PC-9 (cell line): ENCODE data around the gene PITRM1. TPM values are rescaled to one million over a fixed set of nuclear protein-coding genes. Genes with fewer than 3 reads are reported as not detected.

Experiments
- BruUV-seq: library from RNA; stranded (reverse); fragments of 400-500 nt; replicated peaks from 2 replicates; lab custom pipeline; 2021; lab: Mats Ljungman, UMichigan
- CTCF ChIA-PET: fragments of 300-600 bp; sonication (Branson Sonifier 250); formaldehyde crosslinking; loops from one replicate; lab custom pipeline; 2022; ENCODE audit warnings: antibody characterized with exemption; lab: Charles Lee
- POLR2A ChIA-PET: fragments of 300-600 bp; sonication (Branson Sonifier 250); formaldehyde crosslinking; loops from one replicate; lab custom pipeline; 2022; ENCODE audit warnings: antibody characterized with exemption; ENCODE audit not compliant: unreplicated experiment; lab: Charles Lee
- DNase-seq, 2 experiments: peaks; one replicate each; pipeline versions ENCODE4 v3.0.0 to v3.0.0-alpha.2; 2015 to 2022; ENCODE audit warnings: mixed read lengths in 1 of 2
- H2AFZ ChIP-seq: fragments of 200-600 bp; sonication (generic); 2 replicates; pipeline ENCODE4 v1.8.1; 2017; ENCODE audit warnings: antibody characterized with exemption
- H3F3A ChIP-seq: fragments of 200-600 bp; sonication (generic); 2 replicates; pipeline ENCODE4 v1.8.1; 2017; ENCODE audit warnings: antibody characterized with exemption, mild to moderate bottlenecking, low read depth; ENCODE audit not compliant: insufficient read depth
- H3K27ac ChIP-seq: fragments of 200-600 bp; sonication (generic); 2 replicates; pipeline ENCODE4 v1.6.1; 2016; ENCODE audit warnings: mixed run types
- H3K27me3 ChIP-seq: fragments of 200-600 bp; sonication (generic); 2 replicates; pipeline ENCODE4 v1.6.1; 2016; ENCODE audit warnings: low read depth, mixed run types; ENCODE audit not compliant: insufficient read depth
- H3K36me3 ChIP-seq: fragments of 200-600 bp; sonication (generic); 2 replicates; pipeline ENCODE4 v1.6.1; 2016; ENCODE audit warnings: low read depth, mixed run types
- H3K4me1 ChIP-seq: fragments of 200-600 bp; sonication (generic); replicated peaks from 2 replicates; pipeline ENCODE4 v1.6.1; 2016; ENCODE audit warnings: mixed run types; ENCODE audit not compliant: insufficient read depth
- H3K4me2 ChIP-seq: fragments of 200-600 bp; sonication (generic); 2 replicates; pipeline ENCODE4 v1.6.1; 2017; ENCODE audit warnings: mixed run types
- H3K4me3 ChIP-seq: fragments of 200-600 bp; sonication (generic); 2 replicates; pipeline ENCODE4 v1.6.1; 2016; ENCODE audit warnings: mixed run types
- H3K79me2 ChIP-seq: fragments of 200-600 bp; sonication (generic); 2 replicates; pipeline ENCODE4 v1.6.1; 2017; ENCODE audit warnings: low read depth, mixed run types
- H3K9me2 ChIP-seq: fragments of 200-600 bp; sonication (generic); 2 replicates; pipeline ENCODE4 v1.8.1; 2017; ENCODE audit warnings: mild to moderate bottlenecking; ENCODE audit not compliant: insufficient read depth
- H3K9me3 ChIP-seq: fragments of 200-600 bp; sonication (generic); 2 replicates; pipeline ENCODE4 v1.8.1; 2016; ENCODE audit warnings: low read depth; ENCODE audit not compliant: insufficient read depth
- H4K20me1 ChIP-seq: fragments of 200-600 bp; sonication (generic); 2 replicates; pipeline ENCODE4 v1.8.1; 2017; ENCODE audit not compliant: insufficient read depth
- EZH2 ChIP-seq: fragments of 200-600 bp; sonication (generic); IDR thresholded peaks from 2 replicates; pipeline ENCODE4 v1.8.0; 2017; ENCODE audit warnings: antibody characterized with exemption, low read depth
- intact Hi-C: fragments of 100-400 bp; cut with micrococcal nuclease; formaldehyde crosslinking; loops from one replicate; pipeline ENCODE4 v1.10.0; 2022; ENCODE audit not compliant: unreplicated experiment
- total RNA-seq: library from RNA; stranded (reverse); gene quantifications from 2 replicates; pipeline ENCODE4 v1.2.3, GENCODE V29; 2021
- TF ChIP-seq, protein P1 (sequence below): fragments of 200-600 bp; sonication (generic); conservative IDR thresholded peaks from 2 replicates; pipeline ENCODE4 v1.6.1; 2017; ENCODE audit warnings: mixed run types, antibody characterized with exemption, mild to moderate bottlenecking, moderate library complexity

Gene PITRM1
- total RNA-seq, 1 experiment from 2014 or later = 124 TPM

DNA sequence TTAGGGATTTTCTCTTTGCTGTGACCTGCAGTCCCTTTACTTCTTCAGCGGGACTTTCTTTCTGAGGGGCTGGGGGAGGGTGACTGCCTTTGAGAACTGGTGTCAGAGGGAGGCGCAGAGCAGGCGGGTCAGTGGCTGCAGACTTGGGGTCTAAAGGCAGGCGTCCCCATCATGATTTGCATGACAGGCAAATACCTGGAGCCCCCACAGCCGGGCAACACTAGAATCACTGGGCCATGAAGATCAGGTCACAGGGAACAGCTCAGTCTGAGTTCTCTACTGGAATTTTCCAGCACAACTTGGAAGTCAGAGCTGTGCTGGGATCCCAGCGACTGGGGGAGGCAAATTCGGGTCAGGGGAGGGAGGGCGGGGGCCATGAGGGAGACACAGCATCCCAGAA, 29.2 kb upstream of the PITRM1 start:
- Histone ChIP-seq H3F3A (peaks cover 4% of the 10 kb centered on the region; the same call in 1 of the 2 replicates), H3K79me2 (no peaks in the 10 kb centered on the region), H3K36me3 (no peaks in the 10 kb centered on the region), H3K4me2 (no peak overlapping the region), H3K4me1 (peaks cover 10% of the 10 kb centered on the region), H3K27ac (no peak overlapping the region), H4K20me1 (no peaks in the 10 kb centered on the region), H3K9me2 (no peaks in the 10 kb centered on the region), H3K9me3 (no peaks in the 10 kb centered on the region), H3K27me3 (no peaks in the 10 kb centered on the region), H2AFZ (no peak overlapping the region), H3K4me3 (no peak overlapping the region)
- CTCF ChIA-PET = no interaction called here
- no peak for DNase-seq
- intact Hi-C loops = no loop called here
- BruUV-seq = no TSS peak
- POLR2A ChIA-PET = no interaction called here
- no peak for TF ChIP-seq EZH2
- TF ChIP-seq, protein P1, sequence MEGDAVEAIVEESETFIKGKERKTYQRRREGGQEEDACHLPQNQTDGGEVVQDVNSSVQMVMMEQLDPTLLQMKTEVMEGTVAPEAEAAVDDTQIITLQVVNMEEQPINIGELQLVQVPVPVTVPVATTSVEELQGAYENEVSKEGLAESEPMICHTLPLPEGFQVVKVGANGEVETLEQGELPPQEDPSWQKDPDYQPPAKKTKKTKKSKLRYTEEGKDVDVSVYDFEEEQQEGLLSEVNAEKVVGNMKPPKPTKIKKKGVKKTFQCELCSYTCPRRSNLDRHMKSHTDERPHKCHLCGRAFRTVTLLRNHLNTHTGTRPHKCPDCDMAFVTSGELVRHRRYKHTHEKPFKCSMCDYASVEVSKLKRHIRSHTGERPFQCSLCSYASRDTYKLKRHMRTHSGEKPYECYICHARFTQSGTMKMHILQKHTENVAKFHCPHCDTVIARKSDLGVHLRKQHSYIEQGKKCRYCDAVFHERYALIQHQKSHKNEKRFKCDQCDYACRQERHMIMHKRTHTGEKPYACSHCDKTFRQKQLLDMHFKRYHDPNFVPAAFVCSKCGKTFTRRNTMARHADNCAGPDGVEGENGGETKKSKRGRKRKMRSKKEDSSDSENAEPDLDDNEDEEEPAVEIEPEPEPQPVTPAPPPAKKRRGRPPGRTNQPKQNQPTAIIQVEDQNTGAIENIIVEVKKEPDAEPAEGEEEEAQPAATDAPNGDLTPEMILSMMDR = no peak

DNA sequence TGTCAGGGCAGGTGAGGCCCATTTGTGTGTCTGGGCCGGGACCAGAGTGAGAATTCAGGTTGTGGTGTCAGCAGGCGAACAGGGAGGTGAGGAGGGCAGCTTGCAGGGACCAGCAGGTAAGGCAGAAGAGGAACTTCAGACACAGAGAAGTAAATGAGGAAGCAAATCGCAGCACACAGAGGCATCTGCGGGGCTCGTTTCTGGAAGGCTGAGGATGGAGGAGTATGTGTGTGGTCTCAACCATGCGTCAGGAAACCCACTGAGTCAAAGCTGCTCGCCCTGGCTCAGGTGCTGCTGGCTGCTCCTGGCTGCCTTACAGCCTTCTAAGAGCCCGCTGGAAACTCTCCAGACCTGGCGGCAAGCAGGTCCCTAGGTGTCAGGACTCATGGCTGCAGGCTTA, 26.9 kb upstream of the PITRM1 start:
- no peak for DNase-seq
- ChIA-PET CTCF (no interaction called here), POLR2A (no interaction called here)
- Histone ChIP-seq H3K9me2 (no peaks in the 10 kb centered on the region), H3K36me3 (no peaks in the 10 kb centered on the region), H3K4me1 (peaks cover 10% of the 10 kb centered on the region), H3F3A (peaks cover 4% of the 10 kb centered on the region; the same call in 1 of the 2 replicates), H3K27ac (no peak overlapping the region), H2AFZ (no peak overlapping the region), H3K79me2 (no peaks in the 10 kb centered on the region), H3K4me3 (no peak overlapping the region), H4K20me1 (no peaks in the 10 kb centered on the region), H3K4me2 (no peak overlapping the region), H3K9me3 (no peaks in the 10 kb centered on the region), H3K27me3 (no peaks in the 10 kb centered on the region)
- intact Hi-C loops = loop anchor here (5.0 to 10.0 kb wide), 5 partner anchors 38 to 1458 kb away; no protein-coding TSS in a partner anchor
- TF ChIP-seq, protein P1 = no peak
- no peak for TF ChIP-seq EZH2
- no TSS peak for BruUV-seq

DNA sequence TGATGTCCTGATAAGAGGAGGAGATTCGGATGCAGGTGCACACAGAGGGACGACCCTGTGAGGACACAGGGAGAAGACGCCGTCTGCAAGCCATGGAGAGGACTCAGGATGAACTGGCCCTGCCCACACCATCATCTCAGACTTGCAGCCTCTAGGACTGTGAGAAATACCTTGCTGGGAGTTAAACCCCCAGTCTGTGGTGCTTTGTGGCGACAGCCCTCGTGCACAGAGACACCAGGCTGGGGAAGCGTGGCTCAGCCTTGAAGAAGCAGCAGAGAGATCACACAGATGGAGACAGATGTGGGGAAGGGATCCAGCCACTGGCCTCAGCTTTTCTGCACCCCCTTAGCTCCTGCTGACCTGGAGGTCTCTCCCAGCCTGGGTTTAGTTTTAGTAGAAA, 26.3 kb upstream of the PITRM1 start:
- no peaks in the 10 kb centered on the region for H3K79me2 ChIP-seq
- no peak for DNase-seq
- no peak overlapping the region for H2AFZ ChIP-seq
- peaks cover 10% of the 10 kb centered on the region for H3K4me1 ChIP-seq
- no peak overlapping the region for H3K4me3 ChIP-seq
- no peaks in the 10 kb centered on the region for H3K9me2 ChIP-seq
- no peaks in the 10 kb centered on the region for H3K36me3 ChIP-seq
- no peaks in the 10 kb centered on the region for H3K9me3 ChIP-seq
- H3K27me3 ChIP-seq = no peaks in the 10 kb centered on the region
- intact Hi-C loops = loop anchor here (5.0 to 10.0 kb wide), 5 partner anchors 38 to 1458 kb away; no protein-coding TSS in a partner anchor
- H3F3A ChIP-seq = peaks cover 4% of the 10 kb centered on the region; the same call in 1 of the 2 replicates
- BruUV-seq = no TSS peak
- H3K4me2 ChIP-seq = no peak overlapping the region
- CTCF ChIA-PET = no interaction called here
- no peaks in the 10 kb centered on the region for H4K20me1 ChIP-seq
- POLR2A ChIA-PET = no interaction called here
- TF ChIP-seq EZH2 = no peak
- TF ChIP-seq, protein P1 = no peak
- no peak overlapping the region for H3K27ac ChIP-seq
